Sigmoid colon (tissue), 7 donors: ENCODE results near the gene FOLR1. TPM values are rescaled to one million over a fixed set of nuclear protein-coding genes. Genes with fewer than 3 reads are reported as not detected.

ENCODE experiments used
- DNase-seq: peaks from one replicate; pipeline ENCODE4 v3.0.0-alpha.2; 2019
- H3K27ac ChIP-seq, 4 donors: fragments of 200-600 bp; sonication (generic); one replicate each; pipeline ENCODE4 v1.5.1; 2016 to 2019; ENCODE audit warnings: mild to moderate bottlenecking in 1 of 4
- H3K27me3 ChIP-seq, 3 donors: fragments of 200-600 bp; sonication (generic); one replicate each; pipeline ENCODE4 v1.5.1; 2019; ENCODE audit warnings: mild to moderate bottlenecking in 1 of 3
- H3K36me3 ChIP-seq, 4 donors: fragments of 200-600 bp; sonication (generic); one replicate each; pipeline ENCODE4 v1.5.1; 2016 to 2019
- H3K4me1 ChIP-seq, 4 donors: fragments of 200-600 bp; sonication (generic); one replicate each; pipeline ENCODE4 v1.5.1; 2017 to 2019
- H3K4me3 ChIP-seq, 4 donors: fragments of 200-600 bp; sonication (generic); one replicate each; pipeline ENCODE4 v1.5.1; 2017 to 2019; ENCODE audit warnings: mild to moderate bottlenecking in 2 of 4, moderate library complexity in 1 of 4
- H3K9me3 ChIP-seq, 4 donors: fragments of 200-600 bp in 3 of 4; sonication (generic) in 3 of 4; one replicate each; pipeline versions ENCODE4 v1.5.1 to v1.6.1; 2013 to 2019
- EP300 ChIP-seq, 4 donors: sonication (generic); formaldehyde crosslinking; IDR thresholded peaks; one replicate each; pipeline ENCODE4 v1.6.1; 2017; ENCODE audit warnings: antibody characterized with exemption in 4 of 4
- POLR2A ChIP-seq, 2 donors: fragments of 450-650 bp; IDR thresholded peaks; one replicate each; pipeline ENCODE4 v1.6.1; 2016; ENCODE audit warnings: antibody characterized with exemption in 2 of 2, mild to moderate bottlenecking in 2 of 2, moderate library complexity in 2 of 2
- POLR2AphosphoS5 ChIP-seq, 4 donors: sonication (generic); formaldehyde crosslinking; IDR thresholded peaks; one replicate each; pipeline ENCODE4 v1.6.1; 2017; ENCODE audit warnings: antibody characterized with exemption in 4 of 4
- WGBS, 2 donors: extraction: QIAGEN DNeasy Blood & Tissue Kit; methylation state at CpG; one replicate each; pipeline ENCODE4 v1.1.7; 2013; 5-methylcytosine and 5-hydroxymethylcytosine counted together
- intact Hi-C: fragments of 100-400 bp; cut with DNase I; formaldehyde crosslinking; loops from one replicate; pipeline ENCODE4 v1.15.1; 2023
- polyA plus RNA-seq, 3 donors: library from polyadenylated mRNA; stranded (reverse); fragments of 200-250 nt; gene quantifications; one replicate each; pipeline ENCODE4 v1.2.3, GENCODE V29; 2013
- total RNA-seq, 4 donors: library from RNA; depleted of rRNA; stranded (reverse); fragments of >200 nt; gene quantifications; one replicate each; pipeline ENCODE4 v1.1.0, GENCODE V29; 2016
- TF ChIP-seq, protein P1 (sequence below), 4 experiments: fragments of 450-650 bp in 3 of 4; fragments of 200-600 bp in 1 of 4; IDR thresholded peaks; one replicate each; pipeline ENCODE4 v1.5.1; 2016 to 2019; ENCODE audit warnings: antibody characterized with exemption in 4 of 4, mild to moderate bottlenecking in 3 of 4, moderate library complexity in 2 of 4
- donor health status: healthy with polysubstance abuse.
- donor health status: Bipolar disorder and iron deficiency.
- donor health status: healthy.

The FOLR1 gene
- total and polyA plus RNA-seq, 7 donors: 0.15 to 0.71 TPM; not detected in 5

- WGBS, 2 donors: 60 to 75% methylated on average over 28 of the region's 28 CpGs
- peak overlapping the region in 1 of 4 donors; percentile 47 for H3K4me3 ChIP-seq
- H3K4me1 ChIP-seq: peaks cover 0 to 64% (median 61%) of the 10 kb centered on the region in 4 donors
- H3K36me3 ChIP-seq: peaks cover 13 to 42% (median 33%) of the 10 kb centered on the region in 4 donors
- DNase-seq: peak; percentile 72
- H3K27me3 ChIP-seq: peaks cover 12 to 35% (median 31%) of the 10 kb centered on the region in 3 donors
- intact Hi-C loops: loop anchor here (1.0 to 10.0 kb wide), 4 partner anchors 13 to 389 kb away; partner anchors contain the start of gene CLPB
- no peaks in the 10 kb centered on the region for H3K9me3 ChIP-seq
- peak overlapping the region; percentile 77 to 81 (median 79) for H3K27ac ChIP-seq
- TF ChIP-seq, protein P1, sequence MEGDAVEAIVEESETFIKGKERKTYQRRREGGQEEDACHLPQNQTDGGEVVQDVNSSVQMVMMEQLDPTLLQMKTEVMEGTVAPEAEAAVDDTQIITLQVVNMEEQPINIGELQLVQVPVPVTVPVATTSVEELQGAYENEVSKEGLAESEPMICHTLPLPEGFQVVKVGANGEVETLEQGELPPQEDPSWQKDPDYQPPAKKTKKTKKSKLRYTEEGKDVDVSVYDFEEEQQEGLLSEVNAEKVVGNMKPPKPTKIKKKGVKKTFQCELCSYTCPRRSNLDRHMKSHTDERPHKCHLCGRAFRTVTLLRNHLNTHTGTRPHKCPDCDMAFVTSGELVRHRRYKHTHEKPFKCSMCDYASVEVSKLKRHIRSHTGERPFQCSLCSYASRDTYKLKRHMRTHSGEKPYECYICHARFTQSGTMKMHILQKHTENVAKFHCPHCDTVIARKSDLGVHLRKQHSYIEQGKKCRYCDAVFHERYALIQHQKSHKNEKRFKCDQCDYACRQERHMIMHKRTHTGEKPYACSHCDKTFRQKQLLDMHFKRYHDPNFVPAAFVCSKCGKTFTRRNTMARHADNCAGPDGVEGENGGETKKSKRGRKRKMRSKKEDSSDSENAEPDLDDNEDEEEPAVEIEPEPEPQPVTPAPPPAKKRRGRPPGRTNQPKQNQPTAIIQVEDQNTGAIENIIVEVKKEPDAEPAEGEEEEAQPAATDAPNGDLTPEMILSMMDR (IDR thresholded peaks at IDR 0.05): peak in 2 of 4 experiments; percentile 4 to 10
- TF ChIP-seq EP300 (IDR thresholded peaks at IDR 0.05): no peak
These were observed 46.8 kb downstream of the FOLR1 start for GRCh38 chr11:72238492-72239312.

DNA sequence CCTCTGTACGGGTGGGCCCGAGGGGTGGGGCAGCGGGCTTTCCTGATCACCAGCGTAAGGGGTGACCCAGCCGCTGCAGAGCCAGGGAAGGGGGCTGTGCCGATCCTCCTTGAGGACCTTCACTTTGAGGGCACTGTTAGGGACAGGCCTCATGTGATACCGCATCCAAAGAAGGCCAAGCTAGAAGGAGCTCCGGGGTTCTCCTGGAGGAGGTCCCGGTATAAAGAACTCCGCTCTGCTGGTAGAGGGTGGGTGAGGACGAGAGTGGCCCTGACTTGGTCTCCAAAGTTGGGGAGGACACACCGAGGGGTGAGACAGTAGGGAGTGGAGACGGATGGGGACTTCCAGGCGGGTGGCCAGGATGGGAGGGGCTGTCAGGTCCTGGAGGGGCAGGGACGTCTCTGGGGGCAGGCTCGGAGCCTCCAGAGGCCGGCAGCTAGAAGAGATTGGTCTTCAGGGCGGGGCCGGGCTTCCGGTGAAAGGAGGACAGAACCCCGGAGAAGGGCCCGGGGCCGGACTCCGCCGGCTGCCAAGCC is 47.4 kb downstream of the FOLR1 start:
- Histone ChIP-seq H3K27ac (peak overlapping the region; percentile 77 to 81 (median 79)), H3K4me1 (peaks cover 0 to 71% (median 67%) of the 10 kb centered on the region in 4 donors), H3K4me3 (peak overlapping the region in 3 of 4 donors; percentile 34 to 47 (median 41)), H3K9me3 (no peaks in the 10 kb centered on the region), H3K36me3 (peaks cover 12 to 36% (median 26%) of the 10 kb centered on the region in 4 donors), H3K27me3 (peaks cover 18 to 42% (median 37%) of the 10 kb centered on the region in 3 donors)
- WGBS, 2 donors: 12 to 15% methylated on average over 25 of the region's 25 CpGs
- peak; percentile 89 for DNase-seq
- intact Hi-C loops: loop anchor here (5.0 to 10.0 kb wide), 3 partner anchors 55 to 388 kb away; partner anchors contain the start of gene CLPB
- TF ChIP-seq POLR2AphosphoS5 (IDR thresholded peaks at IDR 0.05): peak in 2 of 4 donors; percentile 40 to 50
- TF ChIP-seq, protein P1 (IDR thresholded peaks at IDR 0.05): no peak

- 2% methylated on average over 69 of the region's 69 CpGs for WGBS, 2 donors
- intact Hi-C loops: loop anchor here (5.0 to 10.0 kb wide), 4 partner anchors 55 to 387 kb away; partner anchors contain the start of gene CLPB
- no peak for TF ChIP-seq POLR2A (IDR thresholded peaks at IDR 0.05)
- TF ChIP-seq POLR2AphosphoS5 (IDR thresholded peaks at IDR 0.05): peak in 1 of 4 donors; percentile 41
- no peak for TF ChIP-seq EP300 (IDR thresholded peaks at IDR 0.05)
- TF ChIP-seq, protein P1 (IDR thresholded peaks at IDR 0.05): no peak
- peak overlapping the region; percentile 22 to 47 (median 38) for H3K4me3 ChIP-seq
- peak; percentile 85 for DNase-seq
- H3K27me3 ChIP-seq: peaks cover 23 to 48% (median 43%) of the 10 kb centered on the region in 3 donors
- peaks cover 0 to 74% (median 69%) of the 10 kb centered on the region in 4 donors for H3K4me1 ChIP-seq
- H3K36me3 ChIP-seq: peaks cover 9 to 30% (median 20%) of the 10 kb centered on the region in 4 donors
- no peaks in the 10 kb centered on the region for H3K9me3 ChIP-seq
- H3K27ac ChIP-seq: peak overlapping the region; percentile 77 to 81 (median 79)
These were observed 48.0 kb downstream of the FOLR1 start for GRCh38 chr11:72239849-72240460.

DNA sequence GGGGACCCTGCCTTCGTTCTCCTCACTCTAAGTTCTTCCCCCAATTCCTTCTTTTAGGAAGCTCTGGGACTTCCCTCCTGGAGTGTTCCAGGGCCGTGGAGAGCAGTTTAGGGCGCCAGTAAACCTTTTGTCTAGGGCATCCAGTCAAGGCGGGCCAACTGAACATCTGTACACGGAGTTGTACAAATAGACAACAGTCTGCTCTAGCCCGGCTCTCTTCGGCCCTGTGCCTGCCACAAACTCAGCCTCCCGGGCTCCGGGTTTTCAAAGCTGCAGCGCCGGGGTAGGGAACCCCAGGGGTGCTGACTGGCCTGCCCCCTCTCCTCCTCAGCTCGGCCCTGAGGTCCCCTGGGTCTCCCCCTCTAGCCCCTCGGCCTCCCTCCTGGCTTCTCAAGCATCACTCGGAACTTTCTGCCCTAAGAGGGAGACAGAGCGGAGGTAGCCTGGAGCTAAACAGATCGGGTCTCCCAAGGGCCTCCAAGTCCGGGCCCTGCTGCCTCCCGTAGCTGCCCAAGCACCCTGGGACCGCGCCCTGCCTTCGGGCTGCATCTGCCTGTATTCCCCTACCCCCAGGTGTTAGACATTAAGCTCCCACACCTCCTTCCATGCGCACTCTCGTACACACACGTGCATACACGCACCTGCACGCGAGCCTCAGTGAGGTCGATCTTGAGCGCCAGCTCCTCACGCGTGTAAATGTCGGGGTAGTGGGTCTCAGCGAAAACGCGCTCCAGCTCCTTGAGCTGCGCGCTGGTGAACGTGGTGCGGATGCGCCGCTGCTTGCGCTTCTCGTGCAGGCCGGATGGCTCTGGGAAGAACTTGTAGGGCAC is 48.7 kb downstream of the FOLR1 start:
- intact Hi-C loops: loop anchor here (5.0 kb wide), 1 partner anchor 172 kb away; no protein-coding TSS in a partner anchor
- H3K36me3 ChIP-seq: peaks cover 2 to 23% (median 13%) of the 10 kb centered on the region in 4 donors
- H3K9me3 ChIP-seq: no peaks in the 10 kb centered on the region
- H3K27me3 ChIP-seq: peaks cover 30 to 55% (median 50%) of the 10 kb centered on the region in 3 donors
- peak overlapping the region in 3 of 4 donors; percentile 34 to 47 (median 41) for H3K4me3 ChIP-seq
- H3K4me1 ChIP-seq: peaks cover 0 to 68% (median 63%) of the 10 kb centered on the region in 4 donors
- TF ChIP-seq EP300 (IDR thresholded peaks at IDR 0.05) (no peak), POLR2A (IDR thresholded peaks at IDR 0.05) (no peak), POLR2AphosphoS5 (IDR thresholded peaks at IDR 0.05) (no peak)
- TF ChIP-seq, protein P1 (IDR thresholded peaks at IDR 0.05): no peak
- WGBS, 2 donors: 8 to 10% methylated on average over 44 of the region's 44 CpGs
- peak overlapping the region; percentile 77 to 81 (median 79) for H3K27ac ChIP-seq
- DNase-seq: peak; percentile 65
